Hematopoietic multipotent progenitor cell treated with erythropoietin and hydrocortisone succinate and interleukin-3 and kit ligand, for 17 days (in vitro differentiated cells): ENCODE results near the gene TNIP1.

Source experiments
- DNase-seq: peaks from one replicate; pipeline ENCODE4 v3.0.0-alpha.2; 2015; ENCODE audit warnings: low spot score

TNIP1 gene

GRCh38 chr5:151105561-151105960 lies 24.7 kb upstream of the TNIP1 start:
- DNase-seq, result no peak

- DNase-seq, result no peak
Observed at GRCh38 chr5:151104795-151105194, 24.0 kb upstream of the TNIP1 start.

GRCh38 chr5:151101746-151102145 lies 20.9 kb upstream of the TNIP1 start:
- DNase-seq, result no peak

GRCh38 chr5:151101151-151101550 lies 20.3 kb upstream of the TNIP1 start:
- no peak for DNase-seq

DNA sequence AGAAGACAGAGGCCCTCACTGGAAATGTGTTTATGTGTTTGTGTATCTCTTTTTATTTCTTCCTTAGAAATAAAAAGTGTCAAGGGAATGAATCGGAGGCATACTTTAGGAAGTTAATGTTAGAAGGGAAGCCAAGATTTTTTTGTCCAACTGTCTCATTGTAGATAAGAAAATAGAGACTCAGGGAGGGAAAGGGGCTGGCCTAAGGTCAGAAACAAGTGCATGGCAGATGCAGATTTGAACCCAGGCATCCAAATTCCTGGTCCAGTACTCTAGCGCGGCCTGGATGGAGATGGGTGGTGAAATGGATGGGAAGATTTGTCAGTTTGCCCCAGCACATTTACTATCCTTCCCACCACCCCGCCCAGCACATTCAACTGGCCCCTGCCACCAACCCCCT lies 19.8 kb upstream of the TNIP1 start:
- DNase-seq, result no peak

GRCh38 chr5:151098768-151099121 lies 17.9 kb upstream of the TNIP1 start:
- no peak for DNase-seq

DNA sequence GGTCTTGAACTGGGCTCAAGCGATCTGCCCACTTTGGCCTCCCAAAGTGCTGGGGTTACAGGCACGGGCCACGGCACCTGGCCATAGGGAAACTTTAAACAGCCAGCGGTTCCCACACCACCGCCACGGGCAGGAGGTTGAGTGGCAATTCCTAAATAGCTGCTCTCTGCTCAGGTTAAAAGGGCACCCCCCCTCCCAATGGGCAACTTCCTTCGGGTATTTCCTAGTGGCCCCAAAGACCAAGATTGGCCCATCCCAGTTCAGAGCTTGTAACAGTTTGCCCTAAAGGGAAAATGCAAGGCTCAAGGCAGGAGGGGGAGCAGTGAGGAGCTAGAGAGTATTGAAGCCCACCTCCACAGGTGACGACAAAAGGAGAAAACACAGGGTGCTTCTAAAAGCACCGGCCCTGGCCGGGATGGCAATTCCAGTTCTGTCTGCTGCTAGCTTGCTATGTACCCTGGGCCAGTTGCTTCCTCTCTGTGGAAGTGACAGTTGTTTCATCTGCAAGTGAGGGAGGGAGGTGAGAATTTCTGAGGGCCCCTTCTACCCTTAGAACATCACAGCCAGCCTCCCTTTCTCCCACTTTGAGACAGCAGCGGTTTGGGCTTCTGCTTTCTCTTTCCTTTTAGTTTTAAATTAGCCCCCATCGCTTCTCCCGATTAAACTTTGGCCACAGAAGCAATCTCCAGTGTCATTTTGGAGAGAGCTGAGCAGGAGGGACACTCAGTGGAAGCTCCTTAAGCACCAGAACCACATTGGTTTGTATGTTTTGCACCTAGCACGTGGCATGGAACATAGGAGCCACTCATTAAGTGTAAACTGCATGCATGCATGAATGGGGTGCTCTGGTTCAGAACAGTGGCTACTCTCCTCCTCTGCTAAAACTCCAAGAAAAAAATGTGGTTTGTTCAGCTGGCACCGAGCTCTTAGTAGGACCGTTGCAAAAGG lies 17.3 kb upstream of the TNIP1 start:
- DNase-seq, result no peak

GRCh38 chr5:151097061-151097460 lies 16.2 kb upstream of the TNIP1 start:
- DNase-seq, result no peak

DNA sequence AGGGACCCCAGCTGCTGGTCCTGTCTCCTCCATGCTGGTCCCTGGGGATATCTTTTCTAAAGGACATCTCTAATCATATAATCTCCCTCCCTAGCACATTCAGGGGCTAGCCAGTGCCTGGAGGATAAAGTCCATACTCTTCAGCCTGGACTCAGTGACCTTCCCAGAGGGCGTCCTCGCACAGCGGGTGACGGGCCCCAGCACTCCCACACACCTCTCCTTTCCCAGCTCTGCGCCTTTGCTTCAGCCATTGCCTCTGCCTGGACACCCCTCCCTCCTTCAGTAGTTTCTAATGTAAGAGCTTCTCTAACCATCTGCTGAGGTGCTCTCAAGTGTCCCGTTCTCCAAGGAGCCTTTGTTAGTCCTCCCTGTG lies 15.2 kb upstream of the TNIP1 start:
- no peak for DNase-seq

DNA sequence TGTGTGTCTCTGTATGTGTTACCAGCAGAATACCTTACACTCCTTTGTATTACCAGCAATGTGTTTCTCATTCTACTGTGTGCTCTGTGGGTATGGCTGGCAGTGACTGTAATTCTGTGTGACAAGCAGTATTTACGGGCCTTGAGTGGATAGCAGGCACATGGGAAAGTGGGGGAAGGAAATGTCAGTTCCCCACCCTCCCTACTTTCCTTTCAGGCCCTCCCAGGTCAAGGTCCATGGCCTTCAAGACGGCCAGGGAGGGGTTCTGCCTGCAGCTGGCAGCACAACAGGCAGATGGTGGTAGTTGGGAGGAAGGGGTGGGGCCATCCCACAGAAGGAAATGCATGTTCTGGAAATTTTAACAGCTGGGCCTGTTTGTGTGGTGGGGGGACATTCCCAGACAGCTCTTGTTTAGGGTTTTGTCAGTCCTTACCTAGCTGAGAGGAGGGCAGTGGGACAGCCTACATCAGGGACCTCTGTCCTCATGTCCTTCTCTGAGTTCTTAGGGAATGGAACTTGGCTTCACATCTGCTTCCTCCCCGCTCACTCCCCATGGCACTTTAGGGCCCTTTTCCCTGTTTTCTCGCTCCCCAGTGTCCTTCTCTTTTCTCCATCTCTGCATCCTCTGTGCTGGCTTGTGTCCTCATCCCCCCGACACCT lies 14.6 kb upstream of the TNIP1 start:
- DNase-seq, result no peak

DNA sequence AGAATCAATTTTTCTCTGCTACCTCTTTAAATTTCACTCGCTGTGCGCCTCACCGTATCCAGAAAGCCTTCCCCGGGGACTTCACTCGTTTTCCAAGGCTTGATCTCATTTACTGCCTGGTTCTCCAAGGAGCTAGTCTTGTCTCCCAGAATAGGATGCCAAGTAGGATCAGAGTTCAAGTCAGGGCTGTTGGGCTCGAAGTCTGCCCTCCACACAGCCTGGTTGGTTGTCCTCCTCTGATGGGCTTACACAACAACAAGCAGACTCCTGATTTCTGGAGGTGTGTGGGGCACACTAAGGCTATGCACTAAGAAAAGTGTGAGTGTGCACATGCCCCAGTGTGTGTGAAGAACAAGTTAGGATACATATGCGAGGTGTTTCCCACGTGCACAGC lies 14.0 kb upstream of the TNIP1 start:
- DNase-seq, result no peak

DNA sequence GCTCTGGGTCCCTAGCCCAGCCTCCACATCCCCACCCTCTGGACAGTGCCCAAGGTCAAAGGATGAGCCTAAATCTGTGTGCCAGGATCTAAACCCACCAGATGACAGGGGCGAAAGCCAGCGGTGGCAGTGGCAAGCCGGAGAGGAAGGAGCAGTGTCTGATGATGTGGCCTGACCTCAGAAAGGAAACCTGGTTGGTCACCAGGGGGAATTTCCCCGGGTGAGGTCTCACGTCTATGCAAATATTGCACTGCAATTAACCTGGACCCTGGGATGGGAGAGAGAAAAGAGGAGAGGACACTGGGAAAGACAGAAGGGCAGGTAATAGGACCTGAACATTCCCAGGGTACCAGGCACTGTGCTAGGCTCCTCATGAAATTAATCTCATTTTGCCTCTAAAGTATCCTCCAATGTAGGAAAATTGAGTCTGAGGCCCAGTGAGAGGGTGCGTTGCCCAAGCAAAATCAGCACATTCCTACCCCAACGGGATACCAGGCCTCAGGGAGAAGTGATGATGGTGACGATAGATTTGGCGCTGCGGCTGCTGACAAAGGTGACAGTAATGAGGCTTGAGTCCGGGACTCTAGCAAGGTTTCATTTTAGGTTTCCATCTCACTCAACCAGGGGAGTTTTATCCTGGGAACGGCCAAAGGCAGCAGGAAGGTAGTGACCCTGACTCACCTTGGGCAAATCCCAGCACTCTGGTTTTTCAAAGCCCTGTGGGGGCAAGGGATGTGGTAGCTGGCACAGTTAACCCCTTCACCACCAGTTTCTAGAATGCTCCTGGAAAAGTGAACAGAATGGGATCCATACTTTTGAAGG lies 13.4 kb upstream of the TNIP1 start:
- no peak for DNase-seq

DNA sequence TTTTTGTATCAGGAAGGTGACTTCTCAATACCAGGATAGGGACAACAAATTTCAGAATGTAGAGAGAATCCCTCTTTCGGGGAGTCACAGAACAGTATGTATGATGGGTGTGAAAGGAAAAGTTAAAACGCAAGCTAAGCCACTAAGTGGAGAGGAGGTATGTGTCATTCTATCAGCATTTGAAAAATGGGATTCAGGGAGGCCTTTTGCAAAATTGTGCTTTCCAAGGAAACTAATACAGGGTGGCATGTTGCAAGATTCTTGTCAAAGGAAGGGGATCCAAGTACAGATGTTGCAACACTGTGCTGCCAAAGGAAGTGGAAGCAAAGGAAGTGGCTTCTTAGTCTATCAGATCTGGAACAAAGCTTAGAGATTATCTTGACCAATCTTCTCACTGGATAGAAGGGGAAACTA lies 12.6 kb upstream of the TNIP1 start:
- no peak for DNase-seq

DNA sequence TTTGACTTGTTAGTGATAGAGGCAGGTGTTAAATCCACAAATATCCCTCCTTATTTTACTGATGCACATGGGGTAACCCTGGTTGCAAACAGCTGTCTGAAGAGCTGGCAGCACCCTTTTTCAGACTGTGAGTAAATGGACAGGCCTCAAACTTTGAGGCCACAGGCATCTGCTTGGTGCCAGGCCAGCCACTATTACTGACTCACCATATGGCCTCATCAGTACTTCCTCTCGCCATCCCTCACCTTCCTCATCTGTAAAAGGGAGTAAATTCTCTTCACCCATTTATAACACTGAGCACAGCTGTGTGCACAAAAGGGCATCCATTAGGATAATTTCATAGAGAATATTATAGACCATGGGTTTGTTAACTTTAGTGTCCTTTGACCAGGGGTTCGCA lies 11.9 kb upstream of the TNIP1 start:
- DNase-seq, result no peak

GRCh38 chr5:151089726-151090125 lies 8.9 kb upstream of the TNIP1 start:
- DNase-seq, result no peak

DNA sequence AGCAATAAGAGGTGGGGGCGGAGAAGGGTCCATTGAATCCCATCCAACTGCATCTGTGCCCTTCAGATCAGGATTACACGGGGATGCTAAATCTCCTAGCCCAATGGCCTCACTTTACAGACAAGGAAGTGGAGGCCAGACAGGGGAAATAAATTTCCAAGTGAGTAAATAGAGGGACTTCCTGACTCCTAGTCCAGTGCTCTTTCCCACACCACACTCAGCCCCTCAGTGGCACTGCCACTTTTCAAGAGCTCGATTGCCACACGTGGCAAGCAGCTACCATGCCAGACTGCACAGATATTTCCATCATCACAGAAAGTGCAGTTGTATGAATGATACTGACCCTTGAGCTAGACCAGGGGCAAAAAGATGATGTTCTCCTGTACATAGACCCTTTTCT lies 8.2 kb upstream of the TNIP1 start:
- DNase-seq, result no peak

DNA sequence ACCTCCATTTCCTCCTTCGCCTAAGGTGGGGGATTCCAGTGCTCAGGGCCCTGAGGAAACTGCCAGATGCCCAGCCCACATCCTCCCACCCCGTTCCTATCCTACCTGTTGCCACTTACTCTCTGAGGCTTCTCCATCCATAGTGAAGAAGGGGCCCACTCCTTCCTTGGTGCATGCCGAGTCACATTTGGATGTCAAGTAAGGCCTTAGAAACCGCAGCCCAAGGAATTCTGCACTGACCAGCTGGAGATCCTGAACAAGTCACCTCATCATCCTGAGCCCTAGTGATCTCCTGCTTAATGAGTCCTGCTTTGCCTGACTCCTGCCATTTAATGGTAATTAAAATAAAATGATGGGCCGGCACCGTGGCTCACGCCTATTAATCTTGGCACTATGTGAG lies 6.7 kb upstream of the TNIP1 start:
- no peak for DNase-seq

- no peak for DNase-seq
Observed at GRCh38 chr5:151086905-151087360, 6.1 kb upstream of the TNIP1 start.

DNA sequence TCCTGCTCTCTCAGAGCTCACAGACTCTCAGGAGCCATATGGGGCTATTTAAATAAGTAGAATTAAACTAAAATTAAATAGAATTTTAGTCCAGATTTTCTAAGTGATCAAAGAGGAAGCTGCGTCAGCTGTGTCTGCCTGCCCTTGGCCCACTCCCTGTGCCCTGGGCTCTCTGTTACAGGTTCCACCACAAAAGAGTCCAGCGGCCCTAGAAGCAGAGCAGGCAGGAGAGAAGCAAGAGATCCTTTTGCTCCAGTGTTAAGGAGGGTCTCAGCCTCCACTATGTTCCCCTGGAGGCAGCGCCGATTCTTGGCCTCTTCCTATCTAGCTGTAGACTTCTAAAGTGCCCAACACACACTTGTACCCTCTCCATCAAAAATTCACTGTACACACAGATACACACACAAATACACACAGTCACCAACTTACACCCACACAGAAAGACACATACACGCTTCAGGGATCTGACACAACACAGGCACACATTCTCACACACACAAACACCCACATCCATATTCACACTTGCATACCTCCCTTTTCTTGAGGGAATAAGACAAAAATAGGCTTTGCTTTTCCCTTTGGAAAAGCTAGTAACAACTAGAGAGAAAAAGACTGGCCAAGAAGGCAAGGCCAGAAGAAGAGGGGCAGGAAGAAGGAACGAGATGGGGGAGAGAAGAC lies 5.5 kb upstream of the TNIP1 start:
- DNase-seq, result no peak

GRCh38 chr5:151085517-151086041 lies 4.7 kb upstream of the TNIP1 start:
- DNase-seq, result no peak

GRCh38 chr5:151084363-151084762 lies 3.5 kb upstream of the TNIP1 start:
- DNase-seq, result no peak
